AG04450 (cell line): ENCODE measurements around the gene RANBP17. TPM values are rescaled to one million over a fixed set of nuclear protein-coding genes. Genes with fewer than 3 reads are reported as not detected.

Source experiments
- CTCF ChIA-PET: fragments of 300-600, 350-600 bp; formaldehyde crosslinking; extraction: SDS; loops from one replicate; lab custom pipeline; 2022; ENCODE audit warnings: antibody characterized with exemption, inconsistent platforms; lab: Charles Lee
- POLR2A ChIA-PET: fragments of 350-600 bp; formaldehyde crosslinking; extraction: SDS; loops from one replicate; lab custom pipeline; 2021; ENCODE audit warnings: antibody characterized with exemption, inconsistent platforms; lab: Yijun Ruan, JAX
- DNase-seq: peaks from one replicate; pipeline ENCODE4 v3.0.0-alpha.2; 2011; ENCODE audit warnings: low read depth, low spot score
- H3K27ac ChIP-seq: one replicate; pipeline ENCODE4 v1.5.1; 2012; ENCODE audit warnings: low read depth, low read length, control low read depth
- H3K27me3 ChIP-seq: one replicate; pipeline ENCODE4 v1.6.0; 2012; ENCODE audit warnings: low read length; ENCODE audit not compliant: control insufficient read depth, insufficient read depth
- H3K4me3 ChIP-seq: 2 replicates; pipeline ENCODE4 v1.5.1; 2011; ENCODE audit warnings: mild to moderate bottlenecking, low read depth, low read length, control low read depth
- H3K9me3 ChIP-seq: 2 replicates; pipeline ENCODE4 v1.5.1; 2012; ENCODE audit warnings: low read length; ENCODE audit not compliant: control insufficient read depth, insufficient read depth
- CTCF ChIP-seq: IDR thresholded peaks from 2 replicates; pipeline ENCODE4 v1.5.1; 2011; ENCODE audit warnings: low read depth, low read length, control low read depth, inconsistent platforms
- polyA plus RNA-seq: library from polyadenylated mRNA; depleted of rRNA; stranded (reverse); fragments of >200 nt; gene quantifications from 2 replicates; pipeline ENCODE4 v1.2.3, GENCODE V29; 2011

The RANBP17 gene
- polyA plus RNA-seq, 1 experiment: 11.6 TPM

DNA sequence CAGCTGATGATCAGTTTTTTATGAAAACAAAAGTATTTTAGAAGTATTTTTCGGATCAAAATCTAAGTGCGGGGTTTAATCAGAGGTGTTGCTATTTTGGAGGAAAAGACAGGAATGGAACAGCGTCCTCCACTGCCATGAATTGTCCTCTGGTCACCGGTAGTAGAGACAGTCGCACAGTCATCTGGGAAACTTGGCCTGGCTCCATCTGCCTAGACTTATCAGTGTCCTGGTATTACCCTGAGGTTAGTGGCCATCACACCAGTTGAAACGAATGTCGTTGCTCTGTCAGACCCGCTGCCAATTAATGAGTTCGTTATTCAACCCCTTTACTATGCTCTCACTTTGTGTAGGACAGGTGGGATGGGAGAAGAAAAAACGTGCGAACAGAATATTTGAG, 455.4 kb downstream of the RANBP17 start:
- Histone ChIP-seq H3K27ac (no peak overlapping the region), H3K9me3 (peaks cover 13% of the 10 kb centered on the region; the same call in 1 of the 2 replicates), H3K27me3 (peaks cover 94% of the 10 kb centered on the region), H3K4me3 (no peak overlapping the region)
- CTCF ChIA-PET: interaction anchor here (2.0 kb wide), 1 partner anchor 25 kb away, joined by 4 read pairs; no protein-coding TSS in a partner anchor
- no peak for TF ChIP-seq CTCF
- POLR2A ChIA-PET: no interaction called here
- DNase-seq: no peak

- ChIA-PET POLR2A (no interaction called here), CTCF (interaction anchor here (0.6 to 0.7 kb wide), 2 partner anchors 407 to 897 kb away, joined by 3 to 4 read pairs; no protein-coding TSS in a partner anchor)
- Histone ChIP-seq H3K9me3 (peaks cover 8% of the 10 kb centered on the region; the same call in 1 of the 2 replicates), H3K4me3 (no peak overlapping the region), H3K27ac (no peak overlapping the region), H3K27me3 (peaks cover 94% of the 10 kb centered on the region)
- DNase-seq: no peak
- no peak for TF ChIP-seq CTCF
These were observed 456.2 kb downstream of the RANBP17 start for GRCh38 chr5:171318026-171318425.

DNA sequence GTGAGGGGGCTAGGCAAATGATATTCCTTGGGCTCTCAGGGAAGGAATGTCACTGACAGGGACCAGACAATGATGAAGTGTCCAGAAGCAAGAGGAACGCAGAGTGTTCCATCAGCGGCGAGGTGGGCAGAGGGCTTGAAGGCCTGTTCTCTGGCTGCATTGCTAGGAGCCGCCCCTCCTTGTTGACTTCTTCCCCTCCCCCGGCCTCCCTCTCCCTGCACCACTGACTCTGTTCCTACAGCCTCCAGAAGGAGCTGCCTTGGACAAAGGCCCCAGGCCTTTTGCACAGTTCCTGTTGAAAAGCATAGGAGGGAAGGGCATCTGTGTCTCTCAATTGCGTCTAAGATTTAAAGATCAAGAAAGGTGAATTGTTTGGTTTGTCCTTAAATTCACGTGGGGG, 459.6 kb downstream of the RANBP17 start:
- H3K4me3 ChIP-seq: no peak overlapping the region
- POLR2A ChIA-PET: no interaction called here
- CTCF ChIA-PET: interaction anchor here (0.8 to 3.1 kb wide), 3 partner anchors 20 to 512 kb away, joined by 3 to 11 read pairs (median 3); no protein-coding TSS in a partner anchor
- no peak overlapping the region for H3K27ac ChIP-seq
- no peak for TF ChIP-seq CTCF
- no peaks in the 10 kb centered on the region; the same call in 1 of the 2 replicates for H3K9me3 ChIP-seq
- peaks cover 84% of the 10 kb centered on the region for H3K27me3 ChIP-seq
- no peak for DNase-seq

DNA sequence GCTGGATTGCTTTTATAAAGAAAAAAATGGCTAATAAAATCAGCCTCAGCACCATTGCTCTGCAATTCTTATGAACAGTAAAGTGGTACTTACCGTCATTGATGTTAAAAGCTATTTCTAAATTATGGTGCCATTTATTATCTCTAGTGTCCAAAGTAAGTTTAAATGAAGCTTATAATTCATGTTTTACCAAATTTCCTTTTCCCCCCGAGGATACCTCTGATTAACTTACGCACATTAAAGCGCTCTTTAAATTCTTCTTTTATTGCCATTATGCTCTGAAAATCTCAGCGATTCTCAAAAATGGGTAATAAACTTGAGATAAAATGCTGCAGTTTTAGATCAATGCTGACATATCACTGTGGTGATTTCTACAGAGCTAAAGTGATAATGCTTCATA, 460.7 kb downstream of the RANBP17 start:
- Histone ChIP-seq H3K9me3 (no peaks in the 10 kb centered on the region; the same call in 1 of the 2 replicates), H3K27ac (no peak overlapping the region), H3K27me3 (peaks cover 76% of the 10 kb centered on the region), H3K4me3 (no peak overlapping the region)
- CTCF ChIA-PET: interaction anchor here (0.6 to 3.1 kb wide), 3 partner anchors 14 to 513 kb away, joined by 3 to 11 read pairs (median 5); no protein-coding TSS in a partner anchor
- POLR2A ChIA-PET: no interaction called here
- DNase-seq: no peak
- TF ChIP-seq CTCF: no peak

DNA sequence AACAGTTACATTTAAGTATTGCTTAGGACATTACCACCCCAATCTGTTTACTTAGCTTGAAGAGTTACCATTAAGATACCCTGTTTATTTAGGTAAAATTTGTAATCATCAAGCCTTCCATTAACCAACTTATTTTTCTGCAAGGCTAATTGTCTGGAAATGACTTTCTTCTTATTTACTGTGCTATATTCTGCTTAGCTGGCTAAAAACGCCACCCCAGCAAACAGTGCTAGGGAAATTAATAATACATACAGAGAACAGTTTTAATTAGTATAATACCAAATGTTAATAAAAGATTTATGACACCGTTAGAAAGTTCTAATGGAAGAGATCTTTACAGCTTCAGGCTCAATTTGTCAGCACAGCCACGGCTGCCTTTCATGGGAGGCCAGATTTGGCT, 461.2 kb downstream of the RANBP17 start:
- ChIA-PET POLR2A (no interaction called here), CTCF (interaction anchor here (0.6 to 3.1 kb wide), 3 partner anchors 13 to 116 kb away, joined by 5 to 11 read pairs (median 5); no protein-coding TSS in a partner anchor)
- H3K27me3 ChIP-seq: peaks cover 71% of the 10 kb centered on the region
- H3K27ac ChIP-seq: no peak overlapping the region
- H3K9me3 ChIP-seq: no peaks in the 10 kb centered on the region
- H3K4me3 ChIP-seq: no peak overlapping the region
- no peak for TF ChIP-seq CTCF
- DNase-seq: no peak
